ENCODE results near the gene TOB1.
"Not testable (repeated sequence)": the region's sequence is repeated elsewhere in the genome, so short reads cannot be mapped to it uniquely, and the experiment has no call there.

TOB1 gene

GRCh38 chr17:50902372-50903353 is 36.5 kb upstream of the TOB1 start:
- H3K27ac Mint-ChIP-seq = peak overlapping the region; percentile 65
- peaks cover 38% of the 10 kb centered on the region for H3K4me1 Mint-ChIP-seq
- no peaks in the 10 kb centered on the region for H3K27me3 Mint-ChIP-seq
- no peaks in the 10 kb centered on the region for H3K9me3 Mint-ChIP-seq
- no peak overlapping the region for H3K4me3 Mint-ChIP-seq
- no peaks in the 10 kb centered on the region for H3K36me3 Mint-ChIP-seq

- Mint-ChIP-seq H3K9me3 (no peaks in the 10 kb centered on the region), H3K4me3 (no peak overlapping the region), H3K27me3 (no peaks in the 10 kb centered on the region), H3K27ac (peak overlapping the region; percentile 35), H3K36me3 (no peaks in the 10 kb centered on the region), H3K4me1 (peaks cover 36% of the 10 kb centered on the region)
Measured at GRCh38 chr17:50900383-50900892, 34.3 kb upstream of the TOB1 start.

GRCh38 chr17:50899559-50900319 is 33.6 kb upstream of the TOB1 start:
- Mint-ChIP-seq H3K27me3 (no peaks in the 10 kb centered on the region), H3K27ac (no peak overlapping the region), H3K9me3 (no peaks in the 10 kb centered on the region), H3K4me1 (peaks cover 36% of the 10 kb centered on the region), H3K4me3 (no peak overlapping the region), H3K36me3 (no peaks in the 10 kb centered on the region)

GRCh38 chr17:50899005-50899460 is 32.9 kb upstream of the TOB1 start:
- H3K27ac Mint-ChIP-seq = no peak overlapping the region

GRCh38 chr17:50898369-50899004 is 32.3 kb upstream of the TOB1 start:
- H3K36me3 Mint-ChIP-seq = no peaks in the 10 kb centered on the region
- peak overlapping the region; percentile 30 for H3K27ac Mint-ChIP-seq
- H3K27me3 Mint-ChIP-seq = no peaks in the 10 kb centered on the region
- H3K9me3 Mint-ChIP-seq = no peaks in the 10 kb centered on the region
- peaks cover 28% of the 10 kb centered on the region for H3K4me1 Mint-ChIP-seq
- H3K4me3 Mint-ChIP-seq = no peak overlapping the region

More at GRCh38 chr17:50899005-50899460, 32.9 kb upstream of the TOB1 start:
- peaks cover 33% of the 10 kb centered on the region for H3K4me1 Mint-ChIP-seq
- no peaks in the 10 kb centered on the region for H3K9me3 Mint-ChIP-seq
- no peak overlapping the region for H3K4me3 Mint-ChIP-seq
- no peaks in the 10 kb centered on the region for H3K36me3 Mint-ChIP-seq
- no peaks in the 10 kb centered on the region for H3K27me3 Mint-ChIP-seq

- H3K36me3 Mint-ChIP-seq, H3K4me1 Mint-ChIP-seq, H3K9me3 Mint-ChIP-seq, H3K27ac Mint-ChIP-seq, H3K27me3 Mint-ChIP-seq, H3K4me3 Mint-ChIP-seq: not testable (repeated sequence)
Measured at GRCh38 chr17:50894513-50894912, 28.4 kb upstream of the TOB1 start.

- Mint-ChIP-seq H3K9me3 (no peaks in the 10 kb centered on the region), H3K27ac (no peak overlapping the region), H3K36me3 (no peaks in the 10 kb centered on the region)
Measured at GRCh38 chr17:50893183-50893993, 27.2 kb upstream of the TOB1 start.

GRCh38 chr17:50892101-50892776 is 26.1 kb upstream of the TOB1 start:
- H3K27me3 Mint-ChIP-seq = no peaks in the 10 kb centered on the region
- peaks cover 13% of the 10 kb centered on the region for H3K4me1 Mint-ChIP-seq
- no peak overlapping the region for H3K4me3 Mint-ChIP-seq
- no peaks in the 10 kb centered on the region for H3K36me3 Mint-ChIP-seq
- H3K9me3 Mint-ChIP-seq = no peaks in the 10 kb centered on the region
- H3K27ac Mint-ChIP-seq = no peak overlapping the region

More at GRCh38 chr17:50893183-50893993, 27.2 kb upstream of the TOB1 start:
- H3K4me3 Mint-ChIP-seq = no peak overlapping the region
- peaks cover 5% of the 10 kb centered on the region for H3K4me1 Mint-ChIP-seq
- no peaks in the 10 kb centered on the region for H3K27me3 Mint-ChIP-seq

- Mint-ChIP-seq H3K36me3 (no peaks in the 10 kb centered on the region), H3K4me3 (no peak overlapping the region), H3K27ac (no peak overlapping the region), H3K27me3 (no peaks in the 10 kb centered on the region), H3K4me1 (peaks cover 19% of the 10 kb centered on the region), H3K9me3 (no peaks in the 10 kb centered on the region)
Measured at GRCh38 chr17:50891577-50891989, 25.4 kb upstream of the TOB1 start.

- no peaks in the 10 kb centered on the region for H3K36me3 Mint-ChIP-seq
- H3K27me3 Mint-ChIP-seq = no peaks in the 10 kb centered on the region
- H3K9me3 Mint-ChIP-seq = no peaks in the 10 kb centered on the region
- peak overlapping the region; percentile 14 for H3K27ac Mint-ChIP-seq
- no peak overlapping the region for H3K4me3 Mint-ChIP-seq
- H3K4me1 Mint-ChIP-seq = peaks cover 25% of the 10 kb centered on the region
Measured at GRCh38 chr17:50890675-50891516, 24.7 kb upstream of the TOB1 start.

- no peak overlapping the region for H3K27ac Mint-ChIP-seq
Measured at GRCh38 chr17:50889528-50890118, 23.5 kb upstream of the TOB1 start.

GRCh38 chr17:50887705-50888245 is 21.6 kb upstream of the TOB1 start:
- H3K4me3 Mint-ChIP-seq = no peak overlapping the region
- H3K9me3 Mint-ChIP-seq = no peaks in the 10 kb centered on the region
- peaks cover 34% of the 10 kb centered on the region for H3K4me1 Mint-ChIP-seq

More at GRCh38 chr17:50889528-50890118, 23.5 kb upstream of the TOB1 start:
- Mint-ChIP-seq H3K9me3 (no peaks in the 10 kb centered on the region), H3K4me1 (peaks cover 25% of the 10 kb centered on the region), H3K4me3 (no peak overlapping the region), H3K27me3 (no peaks in the 10 kb centered on the region), H3K36me3 (no peaks in the 10 kb centered on the region)

More at GRCh38 chr17:50887705-50888245, 21.6 kb upstream of the TOB1 start:
- Mint-ChIP-seq H3K27ac (peak overlapping the region; percentile 82), H3K27me3 (no peaks in the 10 kb centered on the region), H3K36me3 (no peaks in the 10 kb centered on the region)

All from activated naive CD4-positive, alpha-beta T cell treated with anti-CD3 and anti-CD28 coated beads, Interleukin-2, amount 50 U/mL, for 24 hours (primary cell).